Stimulated activated CD8-positive, alpha-beta memory T cell treated with anti-CD3 and anti-CD28 coated beads, Interleukin-4, amount 100 ng/mL, for 4 hours (primary cell): Measurements from ENCODE around the gene WWTR1.

Experiments
- DNase-seq, 2 donors: peaks; one replicate each; pipeline ENCODE4 v3.0.0-alpha.2; 2020; ENCODE audit warnings: low read depth in 2 of 2, low spot score in 1 of 2

Gene WWTR1

DNA sequence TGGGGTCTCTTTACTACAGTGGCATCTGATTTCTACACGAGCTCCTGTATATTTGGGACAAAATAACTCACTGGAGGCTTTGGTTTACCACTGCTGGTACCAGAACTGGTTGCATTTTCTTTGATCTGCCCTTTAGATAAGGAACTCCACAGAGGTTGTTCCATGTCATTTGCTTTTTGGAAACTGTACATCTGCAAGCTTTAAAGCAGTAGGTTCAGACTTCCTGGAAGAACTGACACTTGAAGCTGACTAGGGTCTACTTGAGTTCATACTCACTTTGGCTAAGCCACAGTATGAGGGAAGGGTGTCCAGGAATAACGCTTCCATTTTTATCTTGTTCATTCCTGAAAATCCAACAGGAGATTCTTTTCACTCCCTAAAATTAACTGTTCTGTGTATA is 86.4 kb downstream of the WWTR1 start:
- DNase-seq = no peak

- DNase-seq = no peak
Measured at GRCh38 chr3:149570016-149570415, 87.8 kb downstream of the WWTR1 start.

DNA sequence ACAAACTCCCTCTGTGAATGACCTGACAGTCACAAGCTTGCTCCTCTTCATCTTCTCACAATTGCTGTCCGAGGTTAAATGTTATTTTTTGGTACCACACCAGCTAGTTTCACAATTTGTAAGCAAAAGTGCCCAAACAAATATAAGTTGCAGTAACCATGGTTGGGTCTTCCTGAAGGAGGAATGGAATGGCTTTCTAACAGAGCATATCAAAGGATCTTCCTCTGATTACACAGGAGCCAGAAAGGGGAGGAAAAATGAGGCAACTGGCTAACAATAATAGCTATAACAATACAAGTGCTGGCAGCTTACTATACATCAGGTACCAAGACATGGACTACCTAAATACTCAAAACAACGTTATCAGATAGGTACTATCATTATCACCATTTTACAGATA is 90.4 kb downstream of the WWTR1 start:
- no peak for DNase-seq

DNA sequence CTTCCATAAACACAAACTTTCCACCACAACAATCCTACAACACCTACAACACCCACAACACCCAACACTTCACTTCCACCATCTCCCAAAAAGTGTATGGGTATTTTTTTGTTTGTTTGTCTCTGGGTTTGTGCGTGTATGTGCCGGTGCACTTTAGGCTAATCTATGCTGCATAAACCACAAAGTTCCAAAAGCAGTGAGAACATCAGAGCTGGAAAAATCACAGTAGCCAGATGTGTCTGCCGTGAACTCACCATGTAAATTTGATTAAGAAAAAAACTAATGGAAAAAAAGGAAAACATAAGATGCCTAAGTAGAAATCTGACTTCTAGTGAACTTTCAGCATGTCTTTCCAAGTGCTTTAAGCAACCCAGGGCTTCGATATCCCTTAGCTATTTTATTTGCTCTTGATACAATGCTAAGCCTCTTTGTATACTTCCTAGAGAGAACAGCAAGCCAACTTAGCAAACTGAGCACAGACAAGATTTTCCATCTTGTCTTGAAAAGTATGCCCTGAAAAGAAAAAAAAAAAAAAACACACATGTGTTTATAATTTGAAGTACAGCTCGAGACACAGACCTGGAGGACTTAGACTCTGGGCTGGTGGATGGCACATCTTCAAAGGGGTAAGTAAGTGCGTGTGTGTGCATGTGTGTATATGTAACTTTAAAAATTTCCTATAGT is 91.4 kb downstream of the WWTR1 start:
- DNase-seq = no peak

DNA sequence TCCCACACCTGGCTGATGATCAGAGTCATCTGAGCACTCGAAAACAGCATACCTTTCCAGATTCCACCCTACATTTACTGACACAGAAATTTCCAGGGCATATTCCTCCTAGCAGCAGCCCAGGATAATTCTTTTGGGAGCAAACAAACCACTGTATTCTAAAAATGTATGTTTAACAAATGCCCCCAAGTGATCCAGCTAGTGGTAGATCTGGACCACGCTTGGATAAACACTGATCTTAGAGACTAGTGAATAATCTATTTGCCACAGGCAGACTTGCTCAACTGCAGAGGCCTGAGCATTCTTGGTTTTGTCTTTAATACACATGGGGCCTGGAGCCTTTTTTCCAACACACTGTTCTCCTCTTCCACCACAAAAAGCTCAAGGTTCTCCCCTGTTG is 93.7 kb downstream of the WWTR1 start:
- DNase-seq = no peak

- no peak for DNase-seq
Measured at GRCh38 chr3:149563114-149563513, 94.7 kb downstream of the WWTR1 start.

GRCh38 chr3:149560617-149561016 is 97.2 kb downstream of the WWTR1 start:
- no peak for DNase-seq

DNA sequence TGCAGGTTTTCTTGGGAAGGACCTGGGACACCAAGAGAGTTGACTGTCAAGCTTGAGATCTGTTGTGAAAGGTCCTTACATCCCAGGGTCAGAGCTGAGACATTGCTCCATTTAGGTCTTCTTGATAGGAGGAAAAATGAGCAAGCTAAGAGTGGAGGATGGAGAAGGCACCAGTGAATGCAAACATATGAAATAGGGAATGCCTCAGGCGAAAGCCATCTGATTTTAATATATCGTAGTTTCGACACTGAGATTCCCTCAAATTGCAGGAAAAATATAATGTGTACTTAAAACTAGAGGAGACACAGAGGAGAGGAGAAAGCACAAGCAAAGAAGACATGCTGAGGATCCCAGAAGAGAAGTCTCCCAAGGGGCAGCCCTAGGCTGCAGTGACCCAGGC is 97.8 kb downstream of the WWTR1 start:
- no peak for DNase-seq

DNA sequence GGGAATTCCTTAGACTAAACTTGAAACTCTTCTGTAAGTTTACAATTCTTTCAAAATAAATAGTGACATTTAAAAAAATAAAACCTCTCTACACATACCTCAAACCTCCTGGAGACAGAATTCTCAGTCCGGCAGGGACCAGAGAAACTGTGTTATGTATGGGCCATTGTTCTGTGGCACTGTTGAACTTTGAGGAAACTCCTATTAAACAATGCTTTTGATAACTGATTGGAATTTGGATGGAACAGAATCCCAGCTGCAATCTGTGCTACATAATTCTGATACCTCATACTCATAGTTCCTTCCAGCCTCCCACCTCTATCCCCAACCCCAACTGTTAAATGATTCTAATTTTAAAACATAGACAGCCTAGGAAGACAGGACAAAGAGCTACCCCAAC is 98.3 kb downstream of the WWTR1 start:
- no peak for DNase-seq

GRCh38 chr3:149555927-149556326 is 101.9 kb downstream of the WWTR1 start:
- no peak for DNase-seq

DNA sequence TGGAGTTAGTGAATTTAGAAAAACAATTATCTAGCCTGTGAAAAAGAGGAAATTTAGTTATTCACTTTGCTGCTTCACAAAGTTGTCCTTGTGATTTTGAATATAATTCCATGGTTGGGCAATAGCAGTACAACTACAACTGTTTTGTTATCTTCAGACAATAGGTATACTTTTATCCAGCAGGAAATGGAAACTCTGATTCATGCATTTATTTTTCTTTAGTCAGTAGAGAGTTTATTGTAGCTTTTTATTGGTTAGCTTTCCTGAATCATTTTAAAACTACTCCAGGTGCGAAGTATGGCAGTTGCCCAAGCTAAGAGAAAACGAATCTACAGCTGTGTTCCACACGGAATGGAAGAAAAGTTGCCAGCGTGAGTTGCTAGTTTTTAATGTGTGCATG is 103.0 kb downstream of the WWTR1 start:
- DNase-seq = no peak

- DNase-seq = no peak
Measured at GRCh38 chr3:149553781-149554451, 103.9 kb downstream of the WWTR1 start.

DNA sequence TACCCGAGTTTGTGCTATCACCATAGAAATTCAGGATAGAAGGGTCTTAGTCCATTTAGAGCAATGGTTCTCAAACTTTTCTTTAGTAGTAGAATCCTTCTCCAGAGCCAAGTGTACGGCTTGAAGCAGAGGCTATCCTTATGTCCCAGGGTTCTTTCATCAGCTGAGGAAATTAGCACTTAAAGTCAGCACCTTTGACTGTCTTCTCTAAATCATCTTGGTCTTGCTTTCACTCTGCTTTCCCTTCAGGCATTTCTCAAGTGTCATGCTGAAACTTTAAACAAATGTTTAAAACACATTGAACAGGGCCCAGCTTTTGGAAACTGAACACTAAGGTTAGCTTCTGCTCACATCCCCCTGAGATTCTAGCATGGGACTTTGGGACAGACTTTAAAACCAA is 105.1 kb downstream of the WWTR1 start:
- no peak for DNase-seq

DNA sequence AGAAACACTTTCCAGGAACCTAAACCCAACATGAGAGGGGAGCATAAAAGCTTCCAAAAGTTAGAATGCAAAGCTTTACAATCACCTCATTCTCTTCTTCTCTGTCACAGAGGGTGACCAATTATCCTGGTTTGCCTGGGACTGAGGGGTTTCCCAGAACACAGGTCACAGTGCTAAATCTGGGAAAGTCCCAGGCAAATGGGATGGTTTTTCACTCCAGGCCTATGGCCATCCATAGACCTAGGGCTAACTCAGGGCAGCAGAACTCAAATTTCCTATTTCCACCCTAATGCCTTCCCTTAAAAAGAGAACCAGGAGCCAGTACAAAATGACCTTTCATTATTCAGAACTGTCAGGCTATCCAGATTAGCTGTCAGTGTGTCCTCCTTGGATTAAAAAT is 106.3 kb downstream of the WWTR1 start:
- no peak for DNase-seq

GRCh38 chr3:149548669-149549065 is 109.2 kb downstream of the WWTR1 start:
- no peak for DNase-seq

GRCh38 chr3:149547954-149548668 is 109.7 kb downstream of the WWTR1 start:
- DNase-seq = no peak

- no peak for DNase-seq
Measured at GRCh38 chr3:149547413-149547812, 110.4 kb downstream of the WWTR1 start.

- no peak for DNase-seq
Measured at GRCh38 chr3:149545049-149545448, 112.8 kb downstream of the WWTR1 start.

DNA sequence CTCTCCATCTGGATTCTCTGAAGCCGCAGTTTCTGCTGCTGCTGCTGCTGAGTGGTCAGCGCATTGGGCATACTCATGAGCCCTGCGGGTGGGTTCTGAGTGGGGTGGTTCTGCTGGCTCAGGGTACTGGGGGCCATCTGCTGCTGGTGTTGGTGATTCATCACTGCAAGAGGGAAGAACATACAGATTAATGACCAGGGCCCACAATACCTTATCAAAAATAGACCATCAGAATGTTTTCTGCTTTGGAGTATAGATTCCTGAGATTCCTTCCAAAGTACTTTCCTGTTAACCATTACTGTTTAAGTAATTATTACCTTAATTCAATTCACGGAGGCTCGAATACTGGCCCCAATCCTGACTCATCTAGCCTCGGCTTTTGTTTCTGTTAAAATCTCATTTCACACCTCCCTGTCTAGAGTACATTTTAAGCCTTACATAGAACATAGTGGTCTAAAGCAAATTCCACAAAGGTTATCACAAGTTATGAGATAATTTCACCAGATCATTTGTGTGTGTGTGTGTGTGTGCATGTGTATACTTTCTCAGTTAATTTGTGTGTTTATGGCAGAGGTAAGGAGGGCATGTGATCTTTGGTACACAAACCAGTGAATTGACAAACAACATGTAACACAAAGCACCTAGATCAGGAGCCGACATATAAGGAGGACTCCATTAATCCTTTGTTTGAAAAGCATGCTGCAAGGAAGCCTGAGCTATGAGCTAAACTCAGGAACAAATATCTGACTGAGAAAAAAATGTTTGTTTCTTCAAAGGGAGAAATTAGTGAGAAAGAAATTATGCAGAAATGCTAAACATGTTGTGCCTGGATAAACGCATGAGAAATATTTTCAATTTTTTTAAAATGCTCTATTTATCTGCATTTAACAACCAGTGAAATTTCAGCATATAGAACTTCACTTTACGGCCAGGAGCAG is 115.2 kb downstream of the WWTR1 start:
- no peak for DNase-seq

DNA sequence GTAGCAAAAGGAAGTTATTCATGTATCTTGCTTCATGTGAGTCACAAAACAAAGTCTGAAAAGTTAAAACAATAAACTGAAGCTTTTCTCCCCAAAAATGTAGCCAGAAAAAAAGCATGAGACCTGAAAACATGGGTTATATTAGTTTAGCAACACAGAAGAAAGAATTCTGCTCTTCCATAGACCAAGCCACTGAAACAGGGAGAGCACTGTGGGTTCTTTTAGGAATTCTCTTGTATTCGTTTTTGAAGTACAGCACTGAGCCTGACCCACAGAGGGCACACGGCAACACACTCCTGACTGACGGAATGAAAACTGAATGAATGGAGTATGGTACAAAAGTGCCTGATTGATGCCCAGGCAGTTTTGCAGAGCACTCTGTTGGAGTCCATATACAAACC is 116.7 kb downstream of the WWTR1 start:
- no peak for DNase-seq

GRCh38 chr3:149538371-149538770 is 119.5 kb downstream of the WWTR1 start:
- DNase-seq = no peak
